ENCODE results near the gene MAP3K4.

MAP3K4 gene

DNA sequence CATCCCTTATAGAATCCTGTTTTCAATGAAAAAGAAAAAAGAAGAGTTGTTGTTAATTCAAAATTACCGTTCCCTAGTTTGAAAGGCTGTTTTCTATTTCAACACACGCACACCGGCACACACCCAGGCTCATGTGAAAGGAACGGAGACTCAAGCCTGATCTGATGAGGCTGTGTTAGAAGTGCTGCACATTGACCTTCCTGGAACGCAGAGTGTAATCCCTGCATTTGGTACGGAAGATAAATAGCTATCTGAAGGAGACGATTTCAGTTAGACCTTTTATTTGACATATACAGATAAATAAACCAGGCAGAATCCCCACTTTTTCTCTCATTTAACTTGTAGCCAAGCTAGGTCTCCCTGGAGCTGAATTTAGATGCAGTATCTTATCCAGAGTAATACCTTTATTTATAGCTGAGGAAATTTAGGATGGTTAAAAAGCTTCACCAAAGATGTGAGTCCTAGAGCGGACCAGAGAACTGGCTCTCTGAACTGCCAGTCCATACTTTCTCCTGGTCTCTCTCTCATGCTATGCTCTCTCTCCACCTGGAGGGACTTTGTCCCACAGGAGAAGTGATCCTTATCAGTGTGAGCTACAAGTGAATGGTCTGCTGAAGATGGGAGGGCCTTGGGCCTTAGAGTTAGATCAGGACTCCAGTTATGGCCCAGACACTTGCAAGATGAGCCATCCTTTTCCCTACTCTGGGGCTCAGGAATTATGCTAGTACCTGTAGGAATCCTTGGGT is 30.6 kb downstream of the MAP3K4 start:
- DNase-seq (no peak), ATAC-seq (ENCODE audit: insufficient read depth, low read depth) (no peak)
- no peak overlapping the region for H3K27ac ChIP-seq (ENCODE audit: low read length)
- peaks cover 3% of the 10 kb centered on the region; the same call in 1 of the 2 replicates for H3K36me3 ChIP-seq (ENCODE audit: insufficient read depth, low read length)
- no peaks in the 10 kb centered on the region for H3K4me1 ChIP-seq (ENCODE audit: insufficient read depth, low read length)
- H3K9ac ChIP-seq (ENCODE audit: low read depth, low read length): no peak overlapping the region
- no peak overlapping the region for H3K4me3 ChIP-seq (ENCODE audit: low read depth in 1 of 2, low read length in 2 of 2)
- no peaks in the 10 kb centered on the region for H3K9me3 ChIP-seq (ENCODE audit: insufficient read depth, low read length, severe bottlenecking)
- H3K4me2 ChIP-seq (ENCODE audit: insufficient read depth, low read length): no peak overlapping the region
- TF ChIP-seq, protein P1, sequence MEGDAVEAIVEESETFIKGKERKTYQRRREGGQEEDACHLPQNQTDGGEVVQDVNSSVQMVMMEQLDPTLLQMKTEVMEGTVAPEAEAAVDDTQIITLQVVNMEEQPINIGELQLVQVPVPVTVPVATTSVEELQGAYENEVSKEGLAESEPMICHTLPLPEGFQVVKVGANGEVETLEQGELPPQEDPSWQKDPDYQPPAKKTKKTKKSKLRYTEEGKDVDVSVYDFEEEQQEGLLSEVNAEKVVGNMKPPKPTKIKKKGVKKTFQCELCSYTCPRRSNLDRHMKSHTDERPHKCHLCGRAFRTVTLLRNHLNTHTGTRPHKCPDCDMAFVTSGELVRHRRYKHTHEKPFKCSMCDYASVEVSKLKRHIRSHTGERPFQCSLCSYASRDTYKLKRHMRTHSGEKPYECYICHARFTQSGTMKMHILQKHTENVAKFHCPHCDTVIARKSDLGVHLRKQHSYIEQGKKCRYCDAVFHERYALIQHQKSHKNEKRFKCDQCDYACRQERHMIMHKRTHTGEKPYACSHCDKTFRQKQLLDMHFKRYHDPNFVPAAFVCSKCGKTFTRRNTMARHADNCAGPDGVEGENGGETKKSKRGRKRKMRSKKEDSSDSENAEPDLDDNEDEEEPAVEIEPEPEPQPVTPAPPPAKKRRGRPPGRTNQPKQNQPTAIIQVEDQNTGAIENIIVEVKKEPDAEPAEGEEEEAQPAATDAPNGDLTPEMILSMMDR (IDR thresholded peaks at IDR 0.05; ENCODE audit: borderline replicate concordance, extremely low read depth, low read length, poor library complexity, severe bottlenecking): no peak
- TF ChIP-seq EZH2 (IDR thresholded peaks at IDR 0.05; ENCODE audit: borderline replicate concordance, low read depth, low read length, severe bottlenecking): no peak
- H3K27me3 ChIP-seq (ENCODE audit: insufficient read depth, low read length, poor library complexity): no peaks in the 10 kb centered on the region
- peaks cover 35% of the 10 kb centered on the region; the same call in 1 of the 2 replicates for H4K20me1 ChIP-seq (ENCODE audit: insufficient read depth, low read length)
- H3K79me2 ChIP-seq (ENCODE audit: insufficient read depth, low read length): peaks cover 80% of the 10 kb centered on the region
- no peak overlapping the region for H2AFZ ChIP-seq (ENCODE audit: low read depth, low read length)

DNA sequence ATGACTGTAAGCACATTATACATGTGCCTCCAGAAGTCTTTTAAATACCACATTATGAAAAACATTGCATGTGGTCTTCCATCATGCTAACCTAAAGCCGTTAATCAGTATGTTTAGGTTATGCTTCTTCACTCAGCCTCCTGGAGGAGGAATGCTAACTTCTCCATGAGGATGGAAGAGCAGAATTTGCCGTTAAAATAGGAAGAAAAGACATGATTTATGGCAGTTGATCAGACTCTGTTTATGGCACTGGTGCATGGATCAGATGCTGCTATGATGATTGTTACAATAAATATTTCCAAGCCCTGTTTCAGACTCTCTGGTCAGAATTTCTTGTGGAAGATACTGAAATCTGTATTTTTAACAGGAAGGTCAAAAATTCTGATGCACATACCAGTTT is 31.7 kb downstream of the MAP3K4 start:
- H3K27me3 ChIP-seq (ENCODE audit: insufficient read depth, low read length, poor library complexity): no peaks in the 10 kb centered on the region
- H3K9me3 ChIP-seq (ENCODE audit: insufficient read depth, low read length, severe bottlenecking): no peaks in the 10 kb centered on the region
- no peak overlapping the region for H2AFZ ChIP-seq (ENCODE audit: low read depth, low read length)
- H4K20me1 ChIP-seq (ENCODE audit: insufficient read depth, low read length): peaks cover 31% of the 10 kb centered on the region; the same call in 1 of the 2 replicates
- H3K4me2 ChIP-seq (ENCODE audit: insufficient read depth, low read length): no peak overlapping the region
- H3K36me3 ChIP-seq (ENCODE audit: insufficient read depth, low read length): peaks cover 3% of the 10 kb centered on the region; the same call in 1 of the 2 replicates
- no peak for TF ChIP-seq EZH2 (IDR thresholded peaks at IDR 0.05; ENCODE audit: borderline replicate concordance, low read depth, low read length, severe bottlenecking)
- TF ChIP-seq, protein P1 (IDR thresholded peaks at IDR 0.05; ENCODE audit: borderline replicate concordance, extremely low read depth, low read length, poor library complexity, severe bottlenecking): no peak
- H3K79me2 ChIP-seq (ENCODE audit: insufficient read depth, low read length): peaks cover 77% of the 10 kb centered on the region
- no peak for DNase-seq
- no peak overlapping the region for H3K27ac ChIP-seq (ENCODE audit: low read length)
- H3K4me3 ChIP-seq (ENCODE audit: low read depth in 1 of 2, low read length in 2 of 2): no peak overlapping the region
- no peak for ATAC-seq (ENCODE audit: insufficient read depth, low read depth)
- no peak overlapping the region for H3K9ac ChIP-seq (ENCODE audit: low read depth, low read length)
- no peaks in the 10 kb centered on the region for H3K4me1 ChIP-seq (ENCODE audit: insufficient read depth, low read length)

DNA sequence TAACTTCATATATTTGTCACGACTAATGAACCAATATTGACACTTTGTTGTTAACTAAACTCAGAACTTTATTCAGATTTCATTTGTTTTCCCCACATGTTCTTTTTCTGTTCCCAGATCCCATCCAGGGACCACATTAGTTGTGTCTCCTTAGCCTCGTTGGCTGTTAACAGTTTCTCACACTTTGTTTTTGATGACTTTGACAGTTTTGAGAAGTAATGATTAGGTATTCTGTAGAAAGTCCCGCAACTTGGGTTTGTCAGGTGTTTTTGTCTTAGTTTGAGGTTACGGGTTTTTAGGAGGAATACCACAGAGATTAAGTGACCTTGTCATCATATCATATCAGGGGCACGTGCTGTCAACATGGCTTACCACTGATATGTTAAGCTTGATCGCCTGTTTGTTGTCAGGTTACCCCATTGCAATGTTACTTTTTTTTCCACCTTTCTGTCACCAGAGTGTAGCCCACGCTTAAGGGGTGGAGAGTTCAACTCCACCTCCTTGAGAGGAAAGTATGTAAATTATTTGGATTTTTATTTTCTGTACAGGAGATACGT is 32.9 kb downstream of the MAP3K4 start:
- ATAC-seq (ENCODE audit: insufficient read depth, low read depth): no peak
- Histone ChIP-seq H3K9ac (ENCODE audit: low read depth, low read length) (no peak overlapping the region), H3K4me3 (ENCODE audit: low read depth in 1 of 2, low read length in 2 of 2) (no peak overlapping the region), H3K27me3 (ENCODE audit: insufficient read depth, low read length, poor library complexity) (no peaks in the 10 kb centered on the region), H3K4me1 (ENCODE audit: insufficient read depth, low read length) (no peaks in the 10 kb centered on the region), H2AFZ (ENCODE audit: low read depth, low read length) (no peak overlapping the region), H3K79me2 (ENCODE audit: insufficient read depth, low read length) (peaks cover 73% of the 10 kb centered on the region), H3K36me3 (ENCODE audit: insufficient read depth, low read length) (peaks cover 3% of the 10 kb centered on the region; the same call in 1 of the 2 replicates), H3K9me3 (ENCODE audit: insufficient read depth, low read length, severe bottlenecking) (no peaks in the 10 kb centered on the region), H3K4me2 (ENCODE audit: insufficient read depth, low read length) (no peak overlapping the region), H3K27ac (ENCODE audit: low read length) (no peak overlapping the region), H4K20me1 (ENCODE audit: insufficient read depth, low read length) (peaks cover 32% of the 10 kb centered on the region; the same call in 1 of the 2 replicates)
- TF ChIP-seq, protein P1 (IDR thresholded peaks at IDR 0.05; ENCODE audit: borderline replicate concordance, extremely low read depth, low read length, poor library complexity, severe bottlenecking): no peak
- no peak for TF ChIP-seq EZH2 (IDR thresholded peaks at IDR 0.05; ENCODE audit: borderline replicate concordance, low read depth, low read length, severe bottlenecking)
- DNase-seq: no peak

All from DND-41 (cell line).